Endodermal cell (in vitro differentiated cells): ENCODE data around the gene PCNT. TPM values are rescaled to one million over a fixed set of nuclear protein-coding genes. Genes with fewer than 3 reads are reported as not detected.

ENCODE experiments used
- DNase-seq: peaks from one replicate; pipeline ENCODE4 v3.0.0-alpha.2; 2017
- H3K27ac ChIP-seq: 2 replicates; pipeline ENCODE4 v1.5.1; 2013; ENCODE audit warnings: mild to moderate bottlenecking, low read depth, low read length, moderate library complexity
- H3K27me3 ChIP-seq: 2 replicates; pipeline ENCODE4 v1.6.1; 2013; ENCODE audit warnings: mild to moderate bottlenecking, low read length, moderate library complexity; ENCODE audit not compliant: insufficient read depth, control insufficient read depth, poor library complexity, severe bottlenecking
- H3K36me3 ChIP-seq: 2 replicates; pipeline ENCODE4 v1.7.0; 2013; ENCODE audit warnings: mild to moderate bottlenecking, low read length, moderate library complexity; ENCODE audit not compliant: control insufficient read depth, insufficient read depth
- H3K4me1 ChIP-seq: one replicate; pipeline ENCODE4 v1.7.0; 2013; ENCODE audit warnings: low read length; ENCODE audit not compliant: control insufficient read depth, insufficient read depth
- H3K4me3 ChIP-seq: 2 replicates; pipeline ENCODE4 v1.5.1; 2013; ENCODE audit warnings: mild to moderate bottlenecking, low read length, moderate library complexity
- H3K9ac ChIP-seq: 2 replicates; pipeline ENCODE4 v1.6.1; 2013; ENCODE audit warnings: mild to moderate bottlenecking, low read length, moderate library complexity; ENCODE audit not compliant: poor library complexity, severe bottlenecking; ENCODE audit errors: extremely low read depth
- H3K9me3 ChIP-seq: 2 replicates; pipeline ENCODE4 v1.6.1; 2013; ENCODE audit warnings: mild to moderate bottlenecking, low read length, moderate library complexity; ENCODE audit not compliant: control insufficient read depth
- H3K27ac Mint-ChIP-seq: 2 replicates; pipeline ENCODE4 v1.8.0; 2020; ENCODE audit warnings: mixed read lengths
- H3K27me3 Mint-ChIP-seq: 2 replicates; pipeline ENCODE4 v1.8.0; 2021; ENCODE audit warnings: mild to moderate bottlenecking, mixed read lengths; ENCODE audit not compliant: insufficient read depth
- H3K36me3 Mint-ChIP-seq: 2 replicates; pipeline ENCODE4 v1.8.0; 2020; ENCODE audit warnings: low read depth, mixed read lengths
- H3K4me1 Mint-ChIP-seq: 2 replicates; pipeline ENCODE4 v1.8.0; 2020; ENCODE audit warnings: mixed read lengths
- H3K4me3 Mint-ChIP-seq: 2 replicates; pipeline ENCODE4 v1.8.0; 2020; ENCODE audit warnings: mild to moderate bottlenecking, moderate library complexity, mixed read lengths
- H3K9me3 Mint-ChIP-seq: 2 replicates; pipeline ENCODE4 v1.8.0; 2020; ENCODE audit warnings: mild to moderate bottlenecking, mixed read lengths
- WGBS, 2 experiments: methylation state at CpG; one replicate each; pipeline versions ENCODE4 v1.1.5 to v1.1.7; 2013; ENCODE audit warnings: missing lambda C conversion rate in 2 of 2, mixed read lengths in 1 of 2; ENCODE audit not compliant: insufficient coverage in 1 of 2, insufficient read length in 1 of 2; 5-methylcytosine and 5-hydroxymethylcytosine counted together
- total RNA-seq, 2 donors: library from RNA; stranded (reverse); fragmentation: NEBNext Ultra II Directional in 1 of 2; extraction: Animal tissue kit (Norgen Biotek cat#: 25700) in 1 of 2; gene quantifications; 2 replicates in 1 of 2; 3 replicates in 1 of 2; pipeline ENCODE4 v1.2.1, GENCODE V29; 2021
- TF ChIP-seq, protein P1 (sequence below): fragments of 200-600 bp; sonication (generic); conservative IDR thresholded peaks from 2 replicates; pipeline ENCODE4 v1.5.0; 2021; ENCODE audit warnings: antibody characterized with exemption, mild to moderate bottlenecking

Gene PCNT
- total RNA-seq, 2 donors from 2014 or later = 40.1 to 40.7 TPM

DNA sequence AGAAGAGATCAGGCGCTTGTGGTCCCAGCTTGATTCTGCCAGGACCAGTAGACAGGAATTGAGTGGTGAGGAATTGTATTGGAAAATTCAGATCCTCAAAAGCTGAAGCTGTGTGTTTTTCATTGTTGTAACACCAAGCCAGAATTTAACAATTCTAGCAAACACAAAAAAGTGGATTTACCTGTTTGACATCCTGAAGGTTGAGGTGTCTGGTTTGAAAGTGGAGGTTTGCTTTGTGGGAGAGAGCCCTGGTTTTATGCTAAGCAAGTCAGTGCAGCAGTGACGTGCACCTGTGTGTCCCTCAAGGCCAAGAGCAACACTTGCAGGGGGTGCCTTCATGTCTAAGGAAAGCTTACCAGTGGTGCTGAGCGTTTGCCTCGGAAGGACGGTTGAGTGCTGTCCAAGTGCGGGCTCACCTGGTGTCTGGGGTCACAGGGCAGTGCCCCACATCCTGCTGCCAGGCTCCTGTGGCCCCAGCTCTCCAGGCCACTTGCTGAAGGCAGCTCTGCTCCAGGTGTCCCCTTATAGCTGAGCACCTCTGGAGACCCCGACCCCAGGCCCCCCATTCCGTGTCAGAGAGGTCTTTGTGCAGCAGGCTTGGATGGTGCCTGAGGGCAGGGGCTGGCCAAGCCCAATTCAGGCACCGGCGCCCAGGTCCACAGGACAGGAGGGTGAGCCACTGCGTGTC lies 27.7 kb downstream of the PCNT start:
- Mint-ChIP-seq H3K9me3 (no peaks in the 10 kb centered on the region), H3K4me3 (no peak overlapping the region), H3K27me3 (no peaks in the 10 kb centered on the region), H3K4me1 (no peaks in the 10 kb centered on the region), H3K36me3 (peaks cover 69% of the 10 kb centered on the region), H3K27ac (no peak overlapping the region)
- Histone ChIP-seq H3K36me3 (peaks cover 63% of the 10 kb centered on the region), H3K4me3 (no peak overlapping the region), H3K27me3 (no peaks in the 10 kb centered on the region), H3K9ac (no peak overlapping the region), H3K27ac (no peak overlapping the region), H3K4me1 (no peaks in the 10 kb centered on the region), H3K9me3 (no peaks in the 10 kb centered on the region)
- WGBS, 2 experiments = 94 to 98% methylated on average over 11 of the region's 11 CpGs
- DNase-seq = no peak
- TF ChIP-seq, protein P1, sequence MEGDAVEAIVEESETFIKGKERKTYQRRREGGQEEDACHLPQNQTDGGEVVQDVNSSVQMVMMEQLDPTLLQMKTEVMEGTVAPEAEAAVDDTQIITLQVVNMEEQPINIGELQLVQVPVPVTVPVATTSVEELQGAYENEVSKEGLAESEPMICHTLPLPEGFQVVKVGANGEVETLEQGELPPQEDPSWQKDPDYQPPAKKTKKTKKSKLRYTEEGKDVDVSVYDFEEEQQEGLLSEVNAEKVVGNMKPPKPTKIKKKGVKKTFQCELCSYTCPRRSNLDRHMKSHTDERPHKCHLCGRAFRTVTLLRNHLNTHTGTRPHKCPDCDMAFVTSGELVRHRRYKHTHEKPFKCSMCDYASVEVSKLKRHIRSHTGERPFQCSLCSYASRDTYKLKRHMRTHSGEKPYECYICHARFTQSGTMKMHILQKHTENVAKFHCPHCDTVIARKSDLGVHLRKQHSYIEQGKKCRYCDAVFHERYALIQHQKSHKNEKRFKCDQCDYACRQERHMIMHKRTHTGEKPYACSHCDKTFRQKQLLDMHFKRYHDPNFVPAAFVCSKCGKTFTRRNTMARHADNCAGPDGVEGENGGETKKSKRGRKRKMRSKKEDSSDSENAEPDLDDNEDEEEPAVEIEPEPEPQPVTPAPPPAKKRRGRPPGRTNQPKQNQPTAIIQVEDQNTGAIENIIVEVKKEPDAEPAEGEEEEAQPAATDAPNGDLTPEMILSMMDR = no peak

DNA sequence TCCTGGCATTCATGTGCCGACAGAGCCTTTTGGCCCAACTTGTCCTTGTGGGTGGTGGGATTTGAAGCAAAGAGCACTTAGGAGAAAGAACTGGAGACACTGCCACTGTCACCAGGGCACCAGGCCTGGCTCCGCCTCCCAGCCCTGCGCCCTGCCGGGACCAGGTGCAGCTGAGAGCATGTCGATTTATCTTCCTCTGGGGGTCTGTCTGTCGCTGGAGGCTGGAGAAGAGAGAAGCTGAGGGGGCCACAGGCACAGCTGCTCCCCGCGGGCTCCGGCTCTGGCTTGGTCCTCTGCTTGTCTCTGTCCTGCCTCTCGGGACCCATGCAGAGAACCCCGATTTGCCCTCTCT lies 28.2 kb downstream of the PCNT start:
- DNase-seq = no peak
- Mint-ChIP-seq H3K36me3 (peaks cover 68% of the 10 kb centered on the region), H3K27ac (no peak overlapping the region), H3K9me3 (no peaks in the 10 kb centered on the region), H3K27me3 (no peaks in the 10 kb centered on the region), H3K4me3 (no peak overlapping the region), H3K4me1 (no peaks in the 10 kb centered on the region)
- peaks cover 60% of the 10 kb centered on the region for H3K36me3 ChIP-seq
- H3K9me3 ChIP-seq = no peaks in the 10 kb centered on the region
- no peak overlapping the region for H3K27ac ChIP-seq
- H3K9ac ChIP-seq = no peak overlapping the region
- no peaks in the 10 kb centered on the region for H3K27me3 ChIP-seq
- H3K4me1 ChIP-seq = no peaks in the 10 kb centered on the region
- WGBS, 2 experiments = 91 to 100% methylated on average over 7 to 11 of the region's 11 CpGs
- TF ChIP-seq, protein P1 = no peak
- H3K4me3 ChIP-seq = no peak overlapping the region

DNA sequence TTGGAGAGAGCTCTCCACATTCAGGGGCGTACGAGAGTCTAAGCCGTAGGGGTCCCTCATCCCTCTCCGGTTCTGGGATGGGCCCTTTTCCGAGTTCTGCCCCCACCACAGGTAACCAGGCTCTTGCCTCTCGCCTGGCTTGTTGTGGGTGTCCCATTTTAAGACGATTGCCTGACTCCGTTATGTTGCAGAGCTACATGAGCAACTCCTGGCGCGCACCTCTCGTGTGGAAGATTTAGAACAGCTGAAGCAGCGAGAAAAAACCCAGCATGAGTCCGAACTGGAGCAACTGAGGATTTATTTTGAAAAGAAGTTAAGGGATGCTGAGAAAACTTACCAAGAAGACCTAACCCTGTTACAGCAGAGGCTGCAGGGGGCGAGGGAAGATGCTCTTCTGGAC lies 29.0 kb downstream of the PCNT start:
- 95 to 98% methylated on average over 14 of the region's 14 CpGs for WGBS, 2 experiments
- no peak overlapping the region for H3K4me3 Mint-ChIP-seq
- H3K27ac Mint-ChIP-seq = no peak overlapping the region
- no peaks in the 10 kb centered on the region for H3K9me3 ChIP-seq
- no peak for DNase-seq
- no peaks in the 10 kb centered on the region for H3K27me3 ChIP-seq
- H3K27me3 Mint-ChIP-seq = no peaks in the 10 kb centered on the region
- H3K27ac ChIP-seq = no peak overlapping the region
- H3K4me1 Mint-ChIP-seq = no peaks in the 10 kb centered on the region
- H3K36me3 ChIP-seq = peaks cover 57% of the 10 kb centered on the region
- peaks cover 68% of the 10 kb centered on the region for H3K36me3 Mint-ChIP-seq
- no peak overlapping the region for H3K9ac ChIP-seq
- no peaks in the 10 kb centered on the region for H3K9me3 Mint-ChIP-seq
- H3K4me1 ChIP-seq = no peaks in the 10 kb centered on the region
- H3K4me3 ChIP-seq = no peak overlapping the region
- TF ChIP-seq, protein P1 = no peak
